HCT116 (cell line): Measurements from ENCODE around the gene IQCM. TPM values are rescaled to one million over a fixed set of nuclear protein-coding genes. Genes with fewer than 3 reads are reported as not detected.

Experiments
- ATAC-seq: fragments of 200-7000 bp; cut with Tn5 transposase; 2 replicates; pipeline ENCODE4 v1.9.1; 2020; ENCODE audit warnings: mild to moderate bottlenecking, moderate library complexity
- BruUV-seq: library from RNA; stranded (reverse); fragments of 400-500 nt; replicated peaks from 2 replicates; lab custom pipeline; 2021; lab: Mats Ljungman, UMichigan
- CTCF ChIA-PET: fragments of 300-600 bp; sonication (Branson Sonifier 250); formaldehyde crosslinking; loops from one replicate; lab custom pipeline; 2021; ENCODE audit warnings: antibody characterized with exemption; lab: Charles Lee
- POLR2A ChIA-PET: fragments of 300-600, 350-600 bp; sonication (Branson Sonifier 250); formaldehyde crosslinking; loops from one replicate; lab custom pipeline; 2021; ENCODE audit warnings: antibody characterized with exemption; lab: Charles Lee
- RAD21 ChIA-PET, 2 experiments: fragments of 300-600 bp; sonication (Branson Sonifier 250); formaldehyde crosslinking; loops; one replicate each; lab custom pipeline; 2023; ENCODE audit warnings: low total read pairs in 2 of 2; ENCODE audit not compliant: uncharacterized antibody in 2 of 2, unreplicated experiment in 2 of 2, low non-redundant PET in 1 of 2; lab: Charles Lee
- DNase-seq: peaks from one replicate; pipeline ENCODE4 v3.0.0-alpha.2; 2010; ENCODE audit warnings: low read depth, low spot score
- H2AFZ ChIP-seq: fragments of 200-600 bp; shearing (Covaris generic), sonication (generic); 2 replicates; pipeline ENCODE4 v1.6.1; 2017; ENCODE audit warnings: low read depth, mixed run types, mixed read lengths, antibody characterized with exemption, low read length; ENCODE audit not compliant: poor library complexity, severe bottlenecking
- H3K27ac ChIP-seq: 2 replicates; pipeline ENCODE4 v1.5.1; 2012; ENCODE audit warnings: low read depth, low read length
- H3K27me3 ChIP-seq: fragments of 200-600 bp; sonication (generic); 2 replicates; pipeline ENCODE4 v1.6.1; 2016; ENCODE audit warnings: mixed run types, low read length, mixed read lengths; ENCODE audit not compliant: insufficient read depth
- H3K36me3 ChIP-seq, 2 experiments: fragments of 200-500 bp in 1 of 2; fragments of 200-600 bp in 1 of 2; sonication (Bioruptor generic) in 1 of 2; sonication (generic) in 1 of 2; 2 replicates each; pipeline versions ENCODE4 v1.5.1 to v1.6.1; 2014 to 2016; ENCODE audit warnings: low read length in 2 of 2, inconsistent platforms in 1 of 2, mixed read lengths in 1 of 2, mixed run types in 1 of 2; ENCODE audit not compliant: insufficient read depth in 2 of 2, control insufficient read depth in 1 of 2
- H3K4me1 ChIP-seq, 2 experiments: fragments of 200-600 bp in 1 of 2; sonication (generic) in 1 of 2; 2 replicates each; pipeline versions ENCODE4 v1.5.1 to v1.6.1; 2012 to 2017; ENCODE audit warnings: low read length in 2 of 2, inconsistent platforms in 1 of 2, mild to moderate bottlenecking in 1 of 2, mixed read lengths in 1 of 2, mixed run types in 1 of 2, moderate library complexity in 1 of 2; ENCODE audit not compliant: insufficient read depth in 2 of 2, control insufficient read depth in 1 of 2
- H3K4me2 ChIP-seq: fragments of 200-600 bp; sonication (generic); 2 replicates; pipeline ENCODE4 v1.6.1; 2017; ENCODE audit warnings: mixed run types, low read length, mixed read lengths
- H3K4me3 ChIP-seq, 2 experiments: fragments of 200-600 bp in 1 of 2; sonication (generic) in 1 of 2; replicated peaks in 1 of 2; 2 replicates each; pipeline ENCODE4 v1.5.1; 2011 to 2016; ENCODE audit warnings: low read length in 2 of 2, control low read depth in 1 of 2, low read depth in 1 of 2, mild to moderate bottlenecking in 1 of 2, mixed read lengths in 1 of 2, mixed run types in 1 of 2
- H3K79me2 ChIP-seq: fragments of 200-600 bp; sonication (generic); 2 replicates; pipeline ENCODE4 v1.6.1; 2017; ENCODE audit warnings: mild to moderate bottlenecking, mixed run types, low read length, moderate library complexity, mixed read lengths; ENCODE audit not compliant: insufficient read depth
- H3K9ac ChIP-seq: fragments of 200-600 bp; sonication (generic); 2 replicates; pipeline ENCODE4 v1.6.1; 2016; ENCODE audit warnings: low read length, mixed read lengths
- H3K9me2 ChIP-seq: fragments of 200-600 bp; sonication (generic), shearing (Covaris generic); 2 replicates; pipeline ENCODE4 v1.6.1; 2017; ENCODE audit warnings: mixed run types, mild to moderate bottlenecking, moderate library complexity; ENCODE audit not compliant: insufficient read depth
- H3K9me3 ChIP-seq, 2 experiments: fragments of 200-500 bp in 1 of 2; fragments of 200-600 bp in 1 of 2; sonication (Bioruptor generic) in 1 of 2; sonication (generic) in 1 of 2; 2 replicates each; pipeline ENCODE4 v1.6.1; 2014 to 2017; ENCODE audit warnings: low read length in 2 of 2, mixed read lengths in 2 of 2, inconsistent platforms in 1 of 2, low read depth in 1 of 2, mild to moderate bottlenecking in 1 of 2, mixed run types in 1 of 2, moderate library complexity in 1 of 2; ENCODE audit not compliant: control insufficient read depth in 1 of 2, insufficient read depth in 1 of 2
- H4K20me1 ChIP-seq: fragments of 200-600 bp; sonication (generic), shearing (Covaris generic); 2 replicates; pipeline ENCODE4 v1.6.1; 2017; ENCODE audit warnings: mixed run types, mild to moderate bottlenecking, moderate library complexity; ENCODE audit not compliant: insufficient read depth
- ATF3 ChIP-seq: IDR thresholded peaks from 2 replicates; pipeline ENCODE4 v1.6.1; 2012
- CTCF ChIP-seq, 3 experiments: fragments of 200-600 bp in 1 of 3; sonication (generic) in 1 of 3; IDR thresholded peaks in 2 of 3; conservative IDR thresholded peaks in 1 of 3; 2 replicates each; pipeline ENCODE4 v1.5.1; 2012 to 2017; ENCODE audit warnings: low read depth in 2 of 3, low read length in 2 of 3, antibody characterized with exemption in 1 of 3, borderline replicate concordance in 1 of 3, control low read depth in 1 of 3, mild to moderate bottlenecking in 1 of 3, mixed read lengths in 1 of 3, mixed run types in 1 of 3, moderate library complexity in 1 of 3; ENCODE audit not compliant: insufficient read depth in 1 of 3
- POLR2A ChIP-seq: IDR thresholded peaks from 2 replicates; pipeline ENCODE4 v1.7.0; 2011; ENCODE audit warnings: borderline replicate concordance; ENCODE audit not compliant: insufficient read depth, insufficient read length; ENCODE audit errors: extremely low read depth
- REST ChIP-seq: IDR thresholded peaks from 2 replicates; pipeline ENCODE4 v1.6.1; 2012; ENCODE audit warnings: low read depth
- SP1 ChIP-seq: IDR thresholded peaks from 2 replicates; pipeline ENCODE4 v1.6.1; 2012; ENCODE audit warnings: low read depth
- SRF ChIP-seq: IDR thresholded peaks from 2 replicates; pipeline ENCODE4 v1.6.1; 2012; ENCODE audit warnings: low read depth
- YY1 ChIP-seq: IDR thresholded peaks from 2 replicates; pipeline ENCODE4 v1.6.1; 2011; ENCODE audit warnings: low read length, low read depth, moderate library complexity, mild to moderate bottlenecking; ENCODE audit not compliant: insufficient replicate concordance; ENCODE audit errors: extremely low read depth
- ZBTB33 ChIP-seq: IDR thresholded peaks from 2 replicates; pipeline ENCODE4 v1.6.1; 2011; ENCODE audit warnings: mild to moderate bottlenecking, low read length, moderate library complexity; ENCODE audit not compliant: insufficient replicate concordance; ENCODE audit errors: extremely low read depth
- ZNF274 ChIP-seq: fragments of 200-500 bp; sonication (Bioruptor generic); IDR thresholded peaks from 2 replicates; pipeline ENCODE4 v1.6.1; 2014; ENCODE audit warnings: mild to moderate bottlenecking, low read depth, low read length, inconsistent platforms
- intact Hi-C: fragments of 100-400 bp; cut with micrococcal nuclease; formaldehyde crosslinking; loops from 2 replicates; pipeline ENCODE4 v1.10.0; 2022
- total RNA-seq: library from RNA; stranded (reverse); gene quantifications from one replicate; pipeline ENCODE4 v1.2.1, GENCODE V29; 2021; ENCODE audit not compliant: unreplicated experiment

Gene IQCM
- total RNA-seq, 1 experiment from 2014 or later = 0.20 TPM

GRCh38 chr4:149498246-149498645 is 317.4 kb downstream of the IQCM start:
- intact Hi-C loops = no loop called here
- ChIA-PET CTCF (no interaction called here), POLR2A (no interaction called here), RAD21 (no interaction called here)
- no peak overlapping the region for H3K27ac ChIP-seq
- H3K4me1 ChIP-seq = no peaks in the 10 kb centered on the region
- H3K4me2 ChIP-seq = no peak overlapping the region
- no peak for ATAC-seq
- H3K79me2 ChIP-seq = no peaks in the 10 kb centered on the region
- no peaks in the 10 kb centered on the region for H3K36me3 ChIP-seq
- no peaks in the 10 kb centered on the region for H4K20me1 ChIP-seq
- no peaks in the 10 kb centered on the region for H3K9me3 ChIP-seq
- TF ChIP-seq SRF (no peak), POLR2A (no peak), ATF3 (no peak), ZNF274 (no peak), CTCF (IDR thresholded peaks at IDR 0.05 in 2 of 3, conservative IDR thresholded peaks at IDR 0.05 in 1 of 3; ENCODE audit: borderline replicate concordance in 1 of 3, insufficient read depth in 1 of 3, low read depth in 2 of 3, low read length in 2 of 3) (no peak), SP1 (no peak), REST (no peak), YY1 (no peak), ZBTB33 (no peak)
- H3K27me3 ChIP-seq = no peaks in the 10 kb centered on the region
- H3K9me2 ChIP-seq = no peaks in the 10 kb centered on the region
- no TSS peak for BruUV-seq
- H2AFZ ChIP-seq = no peak overlapping the region
- H3K9ac ChIP-seq = no peak overlapping the region
- H3K4me3 ChIP-seq = no peak overlapping the region
- DNase-seq = no peak
